SH-SY5Y (cell line): Measurements from ENCODE around the gene PPP1R16B.

Source experiments
- GATA2 ChIP-seq: IDR thresholded peaks from 2 replicates; pipeline ENCODE4 v1.6.1; 2011; ENCODE audit warnings: mild to moderate bottlenecking, low read depth, low read length
- GATA3 ChIP-seq: IDR thresholded peaks from 2 replicates; pipeline ENCODE4 v1.6.1; 2011; ENCODE audit warnings: low read depth, mild to moderate bottlenecking, low read length, moderate library complexity

The PPP1R16B gene

DNA sequence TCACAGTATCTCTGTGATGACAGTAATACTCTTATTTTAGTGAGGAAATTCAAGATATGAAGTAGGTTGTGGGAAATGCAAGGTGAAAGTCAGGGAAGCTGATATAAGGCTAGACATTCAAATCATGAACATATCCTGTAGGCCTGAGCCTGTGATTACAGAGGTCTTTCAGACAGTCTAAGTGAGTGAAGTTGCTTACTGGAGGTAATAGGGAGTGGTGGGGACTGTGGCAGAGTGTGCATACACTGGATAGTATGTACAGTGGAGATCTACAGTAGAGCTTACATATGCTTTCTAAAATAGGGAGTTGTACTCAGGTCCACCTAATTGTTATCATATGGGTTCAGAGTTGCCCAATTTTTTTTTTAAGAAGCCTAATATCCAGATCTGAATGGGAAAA lies 159.8 kb downstream of the PPP1R16B start:
- TF ChIP-seq GATA2 (no peak), GATA3 (no peak)

DNA sequence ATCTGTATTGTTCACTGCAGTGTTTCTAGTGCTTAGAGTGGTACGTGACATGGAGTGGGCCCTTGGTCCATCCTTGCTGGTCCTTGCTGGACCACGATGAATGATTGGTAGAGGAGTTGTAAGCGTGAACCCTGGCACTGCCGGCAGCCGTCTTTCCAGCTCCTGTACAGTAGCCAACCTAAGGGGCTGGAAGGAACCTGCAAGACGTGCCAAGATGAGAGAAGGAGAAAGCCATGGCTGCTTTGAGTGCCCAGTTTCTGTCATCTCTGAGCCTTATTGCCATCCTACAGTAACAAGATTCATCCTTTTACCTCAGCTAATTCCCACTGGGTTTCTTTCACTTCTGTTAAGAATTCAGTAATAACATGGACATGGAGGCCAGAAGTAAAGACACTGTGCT lies 162.6 kb downstream of the PPP1R16B start:
- TF ChIP-seq GATA2 = no peak
- TF ChIP-seq GATA3 = no peak

DNA sequence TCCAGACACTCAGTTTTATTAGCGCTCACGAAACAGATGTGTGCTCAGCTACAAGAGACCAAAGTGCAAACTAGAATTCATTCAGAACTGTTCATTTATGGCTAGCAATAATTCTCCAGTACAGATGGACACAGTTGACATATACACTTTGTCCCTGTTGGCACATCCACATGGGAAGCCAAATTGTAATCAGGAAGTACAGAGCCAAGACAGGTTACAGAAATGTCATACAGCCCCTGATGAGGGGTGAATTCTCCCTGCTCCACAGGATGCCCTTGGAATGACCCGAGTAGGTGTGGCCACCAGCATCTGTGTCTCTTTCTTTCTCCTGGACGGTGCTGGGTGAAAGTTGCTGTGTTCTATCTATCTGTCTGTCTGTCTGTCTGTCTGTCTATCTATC lies 164.2 kb downstream of the PPP1R16B start:
- TF ChIP-seq GATA2 (no peak), GATA3 (no peak)

DNA sequence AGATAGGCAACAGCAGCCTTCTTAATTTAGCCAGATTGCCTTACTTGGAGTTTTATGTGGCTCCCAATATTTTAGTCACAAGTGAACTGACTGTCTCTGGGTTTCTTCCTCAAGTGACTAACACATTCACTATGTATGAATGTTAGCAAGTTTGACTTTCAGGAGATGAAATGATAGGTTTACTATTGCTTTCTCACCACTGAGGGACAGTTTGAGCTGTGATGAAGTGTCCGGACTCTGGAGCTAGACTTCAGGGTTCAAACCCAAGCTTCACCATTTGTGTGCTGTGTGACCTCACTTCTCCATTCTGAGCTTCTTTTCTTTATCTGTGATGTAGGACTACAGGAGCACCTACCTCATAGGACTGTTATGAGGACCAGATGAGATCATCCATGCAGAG lies 164.8 kb downstream of the PPP1R16B start:
- TF ChIP-seq GATA3 (no peak), GATA2 (no peak)
